HT-29 (cell line): Measurements from ENCODE around the gene GRPR. TPM values are rescaled to one million over a fixed set of nuclear protein-coding genes. Genes with fewer than 3 reads are reported as not detected.
"Not testable (repeated sequence)": the region's sequence is repeated elsewhere in the genome, so short reads cannot be mapped to it uniquely, and the experiment has no call there.

Experiments used
- DNase-seq: peaks from one replicate; pipeline ENCODE4 v3.0.0-alpha.2; 2015; ENCODE audit warnings: low spot score
- total RNA-seq: library from RNA; depleted of rRNA; stranded (reverse); fragments of >200 nt; shearing (Covaris generic); gene quantifications from 2 replicates; pipeline ENCODE4 v1.2.3, GENCODE V29; 2014; rRNA removed

GRPR gene
- total RNA-seq, 1 experiment from 2014 or later = not detected

- DNase-seq = no peak
Measured at GRCh38 chrX:16177260-16177659, 53.9 kb downstream of the GRPR start.

GRCh38 chrX:16183843-16184242 is 60.5 kb downstream of the GRPR start:
- not testable (repeated sequence) for DNase-seq

- no peak for DNase-seq
Measured at GRCh38 chrX:16185725-16186136, 62.4 kb downstream of the GRPR start.

GRCh38 chrX:16186380-16187007 is 63.1 kb downstream of the GRPR start:
- no peak for DNase-seq

- no peak for DNase-seq
Measured at GRCh38 chrX:16187024-16187760, 63.8 kb downstream of the GRPR start.

- no peak for DNase-seq
Measured at GRCh38 chrX:16188687-16189086, 65.3 kb downstream of the GRPR start.

- DNase-seq = peak; percentile 10
Measured at GRCh38 chrX:16191605-16192004, 68.2 kb downstream of the GRPR start.

GRCh38 chrX:16196829-16197228 is 73.5 kb downstream of the GRPR start:
- DNase-seq = no peak

- no peak for DNase-seq
Measured at GRCh38 chrX:16199343-16199742, 76.0 kb downstream of the GRPR start.

GRCh38 chrX:16202943-16203342 is 79.6 kb downstream of the GRPR start:
- DNase-seq = no peak

Other genes starting within 250 kb of the GRPR start
- not detected in 2 replicates for gene MAGEB17, start 43.9 kb downstream of the GRPR start, total RNA-seq